IPS DF 19.7 (cell line): Measurements from ENCODE around the gene EIPR1.

Source experiments
- DNase-seq: peaks from one replicate; pipeline ENCODE4 v3.0.0-alpha.2; 2013; ENCODE audit warnings: low read depth, low spot score

Gene EIPR1

GRCh38 chr2:3269425-3270094, 108.1 kb downstream of the EIPR1 start:
- DNase-seq: no peak

- no peak for DNase-seq
Observed at GRCh38 chr2:3268705-3269029, 109.0 kb downstream of the EIPR1 start.

- DNase-seq: no peak
Observed at GRCh38 chr2:3267869-3268704, 109.5 kb downstream of the EIPR1 start.

GRCh38 chr2:3266925-3267867, 110.4 kb downstream of the EIPR1 start:
- no peak for DNase-seq

GRCh38 chr2:3265981-3266924, 111.4 kb downstream of the EIPR1 start:
- DNase-seq: no peak

- DNase-seq: no peak
Observed at GRCh38 chr2:3265471-3265870, 112.1 kb downstream of the EIPR1 start.

- DNase-seq: no peak
Observed at GRCh38 chr2:3264010-3264744, 113.4 kb downstream of the EIPR1 start.

- DNase-seq: no peak
Observed at GRCh38 chr2:3263487-3263886, 114.1 kb downstream of the EIPR1 start.

- no peak for DNase-seq
Observed at GRCh38 chr2:3262437-3263388, 114.9 kb downstream of the EIPR1 start.

- DNase-seq: no peak
Observed at GRCh38 chr2:3261511-3261910, 116.1 kb downstream of the EIPR1 start.

- no peak for DNase-seq
Observed at GRCh38 chr2:3260959-3261358, 116.7 kb downstream of the EIPR1 start.

- no peak for DNase-seq
Observed at GRCh38 chr2:3257826-3258225, 119.8 kb downstream of the EIPR1 start.

- no peak for DNase-seq
Observed at GRCh38 chr2:3257166-3257565, 120.5 kb downstream of the EIPR1 start.

- no peak for DNase-seq
Observed at GRCh38 chr2:3256605-3257004, 121.0 kb downstream of the EIPR1 start.

- no peak for DNase-seq
Observed at GRCh38 chr2:3256157-3256556, 121.5 kb downstream of the EIPR1 start.

GRCh38 chr2:3254442-3254941, 123.1 kb downstream of the EIPR1 start:
- no peak for DNase-seq

GRCh38 chr2:3253913-3254441, 123.6 kb downstream of the EIPR1 start:
- DNase-seq: no peak

- no peak for DNase-seq
Observed at GRCh38 chr2:3251946-3252345, 125.7 kb downstream of the EIPR1 start.

GRCh38 chr2:3249476-3249962, 128.1 kb downstream of the EIPR1 start:
- DNase-seq: no peak
